ENCODE results near the gene SMIM5. TPM values are rescaled to one million over a fixed set of nuclear protein-coding genes. Genes with fewer than 3 reads are reported as not detected.

SMIM5 gene
- total and polyA plus RNA-seq, 2 experiments from 2014 or later = 0.08 TPM; not detected in 1

GRCh38 chr17:75638893-75639292 is 5.7 kb downstream of the SMIM5 start:
- Histone ChIP-seq H3K27me3 (replicated peaks; ENCODE audit: insufficient read depth) (no peaks in the 10 kb centered on the region), H3K27ac (no peak overlapping the region), H3K4me1 (ENCODE audit: insufficient read depth) (peaks cover 5% of the 10 kb centered on the region), H3F3A (ENCODE audit: insufficient read depth) (no peaks in the 10 kb centered on the region), H3K9ac (no peak overlapping the region), H3K4me2 (ENCODE audit: unreplicated experiment) (no peak overlapping the region), H3K36me3 (ENCODE audit: low read depth) (no peaks in the 10 kb centered on the region), H3K9me3 (ENCODE audit: low read depth) (no peaks in the 10 kb centered on the region), H2AFZ (no peak overlapping the region), H3K79me2 (ENCODE audit: insufficient read depth) (no peaks in the 10 kb centered on the region), H3K4me3 (no peak overlapping the region), H4K20me1 (ENCODE audit: insufficient read depth) (no peaks in the 10 kb centered on the region), H3K9me2 (ENCODE audit: insufficient read depth) (no peaks in the 10 kb centered on the region)
- WGBS, 2 experiments (ENCODE audit: low coverage in 1 of 2, low lambda C conversion rate in 2 of 2, missing lambda C conversion rate in 2 of 2) = 97 to 98% methylated on average over 11 to 13 of the region's 13 CpGs
- TF ChIP-seq EZH2 (IDR thresholded peaks at IDR 0.05; ENCODE audit: insufficient read depth, poor library complexity, severe bottlenecking) (no peak), EZH2phosphoT487 (IDR thresholded peaks at IDR 0.05; ENCODE audit: insufficient read depth, low read depth) (no peak)
- DNase-seq = no peak
- in situ Hi-C loops (cut with MboI) = no loop called here

- H3K9ac ChIP-seq = no peak overlapping the region
- H3K4me1 ChIP-seq (ENCODE audit: insufficient read depth) = peaks cover under 1% of the 10 kb centered on the region
- no peaks in the 10 kb centered on the region for H3K9me2 ChIP-seq (ENCODE audit: insufficient read depth)
- H3K4me2 ChIP-seq (ENCODE audit: unreplicated experiment) = no peak overlapping the region
- no peak overlapping the region for H3K27ac ChIP-seq
- H3K27me3 ChIP-seq (replicated peaks; ENCODE audit: insufficient read depth) = no peaks in the 10 kb centered on the region
- TF ChIP-seq EZH2 (IDR thresholded peaks at IDR 0.05; ENCODE audit: insufficient read depth, poor library complexity, severe bottlenecking) (no peak), EZH2phosphoT487 (IDR thresholded peaks at IDR 0.05; ENCODE audit: insufficient read depth, low read depth) (no peak)
- H2AFZ ChIP-seq = no peak overlapping the region
- no peaks in the 10 kb centered on the region for H3K79me2 ChIP-seq (ENCODE audit: insufficient read depth)
- H3K9me3 ChIP-seq (ENCODE audit: low read depth) = no peaks in the 10 kb centered on the region
- in situ Hi-C loops (cut with MboI) = no loop called here
- H3F3A ChIP-seq (ENCODE audit: insufficient read depth) = no peaks in the 10 kb centered on the region
- H3K36me3 ChIP-seq (ENCODE audit: low read depth) = no peaks in the 10 kb centered on the region
- no peak for DNase-seq
- no peak overlapping the region for H3K4me3 ChIP-seq
- 100% methylated on average over 3 of the region's 3 CpGs for WGBS, 2 experiments (ENCODE audit: low coverage in 1 of 2, low lambda C conversion rate in 2 of 2, missing lambda C conversion rate in 2 of 2)
- no peaks in the 10 kb centered on the region for H4K20me1 ChIP-seq (ENCODE audit: insufficient read depth)
Measured at GRCh38 chr17:75639327-75639726, 6.1 kb downstream of the SMIM5 start.

- no peak overlapping the region for H3K9ac ChIP-seq
- H3K36me3 ChIP-seq (ENCODE audit: low read depth) = no peaks in the 10 kb centered on the region
- WGBS, 2 experiments (ENCODE audit: low coverage in 1 of 2, low lambda C conversion rate in 2 of 2, missing lambda C conversion rate in 2 of 2) = 94 to 96% methylated on average over 28 to 30 of the region's 30 CpGs
- H3K9me2 ChIP-seq (ENCODE audit: insufficient read depth) = no peaks in the 10 kb centered on the region
- no peak overlapping the region for H3K4me2 ChIP-seq (ENCODE audit: unreplicated experiment)
- H3F3A ChIP-seq (ENCODE audit: insufficient read depth) = no peaks in the 10 kb centered on the region
- H3K79me2 ChIP-seq (ENCODE audit: insufficient read depth) = no peaks in the 10 kb centered on the region
- no peaks in the 10 kb centered on the region for H3K4me1 ChIP-seq (ENCODE audit: insufficient read depth)
- DNase-seq = no peak
- H3K9me3 ChIP-seq (ENCODE audit: low read depth) = no peaks in the 10 kb centered on the region
- no peak for TF ChIP-seq EZH2phosphoT487 (IDR thresholded peaks at IDR 0.05; ENCODE audit: insufficient read depth, low read depth)
- no peak overlapping the region for H2AFZ ChIP-seq
- no peak overlapping the region for H3K27ac ChIP-seq
- in situ Hi-C loops (cut with MboI) = no loop called here
- no peak overlapping the region for H3K4me3 ChIP-seq
- H4K20me1 ChIP-seq (ENCODE audit: insufficient read depth) = no peaks in the 10 kb centered on the region
- H3K27me3 ChIP-seq (replicated peaks; ENCODE audit: insufficient read depth) = no peaks in the 10 kb centered on the region
Measured at GRCh38 chr17:75639771-75640555, 6.7 kb downstream of the SMIM5 start.

GRCh38 chr17:75640556-75641119 is 7.4 kb downstream of the SMIM5 start:
- in situ Hi-C loops (cut with MboI) = no loop called here
- no peak for DNase-seq

More at GRCh38 chr17:75640556-75641119, 7.4 kb downstream of the SMIM5 start:
- Histone ChIP-seq H3K36me3 (ENCODE audit: low read depth) (no peaks in the 10 kb centered on the region), H3K9ac (no peak overlapping the region), H3K27ac (no peak overlapping the region), H3F3A (ENCODE audit: insufficient read depth) (no peaks in the 10 kb centered on the region), H3K27me3 (replicated peaks; ENCODE audit: insufficient read depth) (no peaks in the 10 kb centered on the region), H3K4me1 (ENCODE audit: insufficient read depth) (no peaks in the 10 kb centered on the region), H3K79me2 (ENCODE audit: insufficient read depth) (no peaks in the 10 kb centered on the region), H4K20me1 (ENCODE audit: insufficient read depth) (no peaks in the 10 kb centered on the region), H3K9me3 (ENCODE audit: low read depth) (no peaks in the 10 kb centered on the region), H3K9me2 (ENCODE audit: insufficient read depth) (no peaks in the 10 kb centered on the region), H2AFZ (no peak overlapping the region), H3K4me2 (ENCODE audit: unreplicated experiment) (no peak overlapping the region), H3K4me3 (no peak overlapping the region)
- no peak for TF ChIP-seq EZH2phosphoT487 (IDR thresholded peaks at IDR 0.05; ENCODE audit: insufficient read depth, low read depth)
- no peak for TF ChIP-seq EZH2 (IDR thresholded peaks at IDR 0.05; ENCODE audit: insufficient read depth, poor library complexity, severe bottlenecking)
- 90 to 91% methylated on average over 10 to 13 of the region's 13 CpGs for WGBS, 2 experiments (ENCODE audit: low coverage in 1 of 2, low lambda C conversion rate in 2 of 2, missing lambda C conversion rate in 2 of 2)

All from GM23248 (cell line).